HG03469 (cell line): Measurements from ENCODE around the gene IFIT3.

Experiments used
- ATAC-seq: cut with Tn5 transposase; IDR thresholded peaks from one replicate; pipeline ENCODE4 v1.9.1; 2021; ENCODE audit warnings: mild to moderate bottlenecking, moderate library complexity, moderate number of reproducible peaks; ENCODE audit not compliant: unreplicated experiment

Gene IFIT3

GRCh38 chr10:89389254-89389653, 61.5 kb downstream of the IFIT3 start:
- no peak for ATAC-seq
